Pancreas (tissue), 10 donors: ENCODE data around the gene GCAT. TPM values are rescaled to one million over a fixed set of nuclear protein-coding genes. Genes with fewer than 3 reads are reported as not detected.
"Not testable (repeated sequence)": the region's sequence is repeated elsewhere in the genome, so short reads cannot be mapped to it uniquely, and the experiment has no call there.

Source experiments
- ATAC-seq, 4 donors: fragments of 200-7000 bp; cut with Tn5 transposase; one replicate each; pipeline versions ENCODE4 v1.8.0 to v1.9.1; 2020; ENCODE audit warnings: mild to moderate bottlenecking in 4 of 4, moderate library complexity in 4 of 4
- DNase-seq, 6 donors: peaks; one replicate each; pipeline ENCODE4 v3.0.0-alpha.2; 2020
- FAIRE-seq: peaks from 2 replicates; lab custom pipeline; 2012; peaks lifted over from hg19 to GRCh38; lab: Jason Lieb, UNC
- H3K27ac ChIP-seq, 4 donors: fragments of 200-600 bp; sonication (generic); 1 replicate in 3 of 4; 2 replicates in 1 of 4; pipeline versions ENCODE4 v1.5.0 to v1.8.0; 2020
- H3K27me3 ChIP-seq, 4 donors: fragments of 200-600 bp; one replicate each; pipeline ENCODE4 v1.8.0; 2021
- H3K36me3 ChIP-seq, 3 donors: fragments of 200-600 bp; sonication (generic) in 1 of 3; one replicate each; pipeline versions ENCODE4 v1.5.0 to v1.8.0; 2020 to 2021
- H3K4me1 ChIP-seq, 3 donors: fragments of 200-600 bp; one replicate each; pipeline ENCODE4 v1.8.0; 2021
- H3K4me3 ChIP-seq, 4 donors: fragments of 200-600 bp; sonication (generic) in 2 of 4; one replicate each; pipeline versions ENCODE4 v1.5.0 to v1.8.0; 2020 to 2021
- H3K9me3 ChIP-seq, 4 donors: fragments of 200-600 bp; one replicate each; pipeline ENCODE4 v1.8.0; 2021
- CTCF ChIP-seq, 4 donors: fragments of 200-600 bp; sonication (generic) in 3 of 4; IDR thresholded peaks; one replicate each; pipeline versions ENCODE4 v1.5.0 to v1.8.0; 2021; ENCODE audit warnings: antibody characterized with exemption in 4 of 4
- WGBS, 2 donors: extraction: QIAGEN DNeasy Blood & Tissue Kit; methylation state at CpG; one replicate each; pipeline ENCODE4 v1.1.7; 2013; 5-methylcytosine and 5-hydroxymethylcytosine counted together
- intact Hi-C, 3 donors: fragments of 100-400 bp; cut with DNase I; formaldehyde crosslinking; loops; one replicate each; pipeline versions ENCODE4 v1.11.1 to v1.14.2; 2022
- polyA plus RNA-seq, 2 donors: library from polyadenylated mRNA; stranded (reverse); fragments of 200-250 nt; gene quantifications; one replicate each; pipeline ENCODE4 v1.2.3, GENCODE V29; 2013
- total RNA-seq, 6 donors: library from RNA; stranded (reverse); fragmentation: NEBNext Ultra II Directional in 4 of 6; extraction: Animal tissue kit (Norgen Biotek cat#: 25700) in 4 of 6; gene quantifications; one replicate each; pipeline versions ENCODE4 v1.2.1 to v1.2.4, GENCODE V29; 2021 to 2023
- donor health status: healthy with polysubstance abuse.
- donor health status: DM: no; HTN: no; CAD: no; lungs with moderate emphysema.
- donor health status: DM: no; HTN: no; CAD: no.
- donor health status: control.
- donor health status: control.
- donor health status: Bipolar disorder and iron deficiency.
- donor health status: DM: yes; HTN: yes; CAD: no.
- donor health status: DM: no; HTN: no; CAD: no.
- donor health status: DM: no; HTN: no; CAD: no.
- donor health status: DM: yes; HTN: yes; CAD: no.

The GCAT gene
- total and polyA plus RNA-seq, 8 donors, result 27.1 to 62.7 (median 37.8) TPM

- Histone ChIP-seq H3K9me3 (no peaks in the 10 kb centered on the region), H3K27me3 (no peaks in the 10 kb centered on the region), H3K4me3 (no peak overlapping the region), H3K4me1 (no peaks in the 10 kb centered on the region), H3K36me3 (no peaks in the 10 kb centered on the region), H3K27ac (no peak overlapping the region)
- no peak for TF ChIP-seq CTCF (IDR thresholded peaks at IDR 0.05)
- intact Hi-C loops, result loop anchor here in 1 of 3 donors (10.0 kb wide), 1 partner anchor 145 kb away; no protein-coding TSS in a partner anchor
- 50 to 59% methylated on average over 2 of the region's 2 CpGs for WGBS, 2 donors
- DNase-seq (no peak), FAIRE-seq (no peak), ATAC-seq (no peak)
These were observed 17.5 kb upstream of the GCAT start for GRCh38 chr22:37790234-37790633.

- H3K4me1 ChIP-seq, result no peaks in the 10 kb centered on the region
- FAIRE-seq, result no peak
These were observed 15.2 kb upstream of the GCAT start for GRCh38 chr22:37792494-37792893.

GRCh38 chr22:37794376-37794775 lies 13.4 kb upstream of the GCAT start:
- H3K27me3 ChIP-seq, result no peaks in the 10 kb centered on the region
- H3K27ac ChIP-seq, result no peak overlapping the region
- no peak overlapping the region for H3K4me3 ChIP-seq
- H3K36me3 ChIP-seq, result no peaks in the 10 kb centered on the region
- WGBS, 2 donors, result 73 to 79% methylated on average over 2 of the region's 2 CpGs
- DNase-seq (no peak), ATAC-seq (no peak), FAIRE-seq (no peak)
- H3K4me1 ChIP-seq, result no peaks in the 10 kb centered on the region
- no peaks in the 10 kb centered on the region for H3K9me3 ChIP-seq
- TF ChIP-seq CTCF (IDR thresholded peaks at IDR 0.05), result no peak
- intact Hi-C loops, result loop anchor here in 1 of 3 donors (10.0 kb wide), 1 partner anchor 150 kb away; no protein-coding TSS in a partner anchor

More at GRCh38 chr22:37792494-37792893, 15.2 kb upstream of the GCAT start:
- no peak for TF ChIP-seq CTCF (IDR thresholded peaks at IDR 0.05)
- no peaks in the 10 kb centered on the region for H3K27me3 ChIP-seq
- H3K27ac ChIP-seq, result no peak overlapping the region
- intact Hi-C loops, result loop anchor here in 1 of 3 donors (10.0 kb wide), 1 partner anchor 148 kb away; no protein-coding TSS in a partner anchor
- no peaks in the 10 kb centered on the region for H3K36me3 ChIP-seq
- WGBS, 2 donors, result 86 to 87% methylated on average over 6 of the region's 6 CpGs
- no peak for ATAC-seq
- H3K4me3 ChIP-seq, result no peak overlapping the region
- no peaks in the 10 kb centered on the region for H3K9me3 ChIP-seq
- no peak for DNase-seq

GRCh38 chr22:37796079-37796478 lies 11.7 kb upstream of the GCAT start:
- no peaks in the 10 kb centered on the region for H3K4me1 ChIP-seq
- H3K36me3 ChIP-seq, result no peaks in the 10 kb centered on the region
- ATAC-seq, result no peak
- no peak for TF ChIP-seq CTCF (IDR thresholded peaks at IDR 0.05)
- no peaks in the 10 kb centered on the region for H3K27me3 ChIP-seq
- WGBS, 2 donors, result 70 to 77% methylated on average over 3 of the region's 3 CpGs
- H3K9me3 ChIP-seq, result no peaks in the 10 kb centered on the region
- intact Hi-C loops, result loop anchor here in 1 of 3 donors (10.0 kb wide), 1 partner anchor 151 kb away; no protein-coding TSS in a partner anchor
- FAIRE-seq, result no peak
- H3K27ac ChIP-seq, result no peak overlapping the region
- DNase-seq, result no peak
- no peak overlapping the region for H3K4me3 ChIP-seq

- WGBS, 2 donors, result 90 to 93% methylated on average over 7 of the region's 7 CpGs
- not testable (repeated sequence) for ATAC-seq, H3K27ac ChIP-seq, H3K36me3 ChIP-seq, H3K4me3 ChIP-seq, H3K4me1 ChIP-seq, DNase-seq, H3K9me3 ChIP-seq, FAIRE-seq, H3K27me3 ChIP-seq
- intact Hi-C loops, result loop anchor here in 1 of 3 donors (10.0 kb wide), 1 partner anchor 152 kb away; no protein-coding TSS in a partner anchor
These were observed 10.5 kb upstream of the GCAT start for GRCh38 chr22:37797259-37797658.
